Vagina (tissue), 2 donors: ENCODE results near the gene VCAM1.

Source experiments
- POLR2A ChIP-seq, 2 donors: fragments of 450-650 bp; IDR thresholded peaks; one replicate each; pipeline ENCODE4 v1.6.1; 2017; ENCODE audit warnings: antibody characterized with exemption in 2 of 2, mild to moderate bottlenecking in 2 of 2, moderate library complexity in 2 of 2
- TF ChIP-seq, protein P1 (sequence below), 3 experiments: fragments of 450-650 bp in 2 of 3; fragments of 200-600 bp in 1 of 3; sonication (generic) in 1 of 3; IDR thresholded peaks; one replicate each; pipeline ENCODE4 v1.5.1; 2017 to 2019; ENCODE audit warnings: antibody characterized with exemption in 3 of 3, mild to moderate bottlenecking in 2 of 3, moderate library complexity in 2 of 3

DNA sequence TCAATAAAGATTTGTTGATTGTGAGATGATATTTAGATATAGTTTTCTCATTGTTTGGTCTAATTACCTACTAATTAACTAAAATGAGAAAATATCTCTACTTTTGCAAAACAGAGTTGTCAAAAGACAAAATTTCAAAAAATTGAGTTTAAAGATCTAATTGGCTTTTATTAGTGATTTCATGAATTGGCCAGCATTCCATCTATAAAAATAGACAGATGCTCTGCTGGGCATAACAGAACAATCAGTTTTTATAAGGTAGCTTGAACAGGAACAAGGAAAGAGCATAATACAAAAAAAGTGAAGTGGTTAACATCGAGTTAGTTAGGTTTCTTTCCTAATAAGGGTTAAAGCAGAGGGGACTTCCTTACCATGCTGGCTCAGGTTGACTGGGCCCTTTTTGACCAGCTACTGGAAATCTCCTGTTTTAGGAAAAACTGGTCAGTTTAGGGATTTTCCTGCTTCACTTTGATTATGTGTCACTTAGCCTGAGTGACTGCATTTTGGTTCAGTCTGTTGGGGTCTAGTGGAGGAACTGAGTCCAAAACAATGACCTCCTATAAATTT lies 63.0 kb downstream of the VCAM1 start:
- TF ChIP-seq, protein P1, sequence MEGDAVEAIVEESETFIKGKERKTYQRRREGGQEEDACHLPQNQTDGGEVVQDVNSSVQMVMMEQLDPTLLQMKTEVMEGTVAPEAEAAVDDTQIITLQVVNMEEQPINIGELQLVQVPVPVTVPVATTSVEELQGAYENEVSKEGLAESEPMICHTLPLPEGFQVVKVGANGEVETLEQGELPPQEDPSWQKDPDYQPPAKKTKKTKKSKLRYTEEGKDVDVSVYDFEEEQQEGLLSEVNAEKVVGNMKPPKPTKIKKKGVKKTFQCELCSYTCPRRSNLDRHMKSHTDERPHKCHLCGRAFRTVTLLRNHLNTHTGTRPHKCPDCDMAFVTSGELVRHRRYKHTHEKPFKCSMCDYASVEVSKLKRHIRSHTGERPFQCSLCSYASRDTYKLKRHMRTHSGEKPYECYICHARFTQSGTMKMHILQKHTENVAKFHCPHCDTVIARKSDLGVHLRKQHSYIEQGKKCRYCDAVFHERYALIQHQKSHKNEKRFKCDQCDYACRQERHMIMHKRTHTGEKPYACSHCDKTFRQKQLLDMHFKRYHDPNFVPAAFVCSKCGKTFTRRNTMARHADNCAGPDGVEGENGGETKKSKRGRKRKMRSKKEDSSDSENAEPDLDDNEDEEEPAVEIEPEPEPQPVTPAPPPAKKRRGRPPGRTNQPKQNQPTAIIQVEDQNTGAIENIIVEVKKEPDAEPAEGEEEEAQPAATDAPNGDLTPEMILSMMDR (IDR thresholded peaks at IDR 0.05): no peak
- no peak for TF ChIP-seq POLR2A (IDR thresholded peaks at IDR 0.05)
